GM06990 (cell line): ENCODE results near the gene SIPA1L3.

ENCODE experiments used
- DNase-seq: peaks from one replicate; pipeline ENCODE4 v3.0.0-alpha.2; 2011; ENCODE audit not compliant: insufficient read length; ENCODE audit errors: extremely low read depth
- H3K27me3 ChIP-seq: replicated peaks from 2 replicates; pipeline ENCODE4 v1.6.0; 2011; ENCODE audit warnings: low read length; ENCODE audit not compliant: control insufficient read depth, insufficient read depth
- H3K36me3 ChIP-seq: 2 replicates; pipeline ENCODE4 v1.5.1; 2011; ENCODE audit warnings: low read length; ENCODE audit not compliant: control insufficient read depth, insufficient read depth
- H3K4me3 ChIP-seq: replicated peaks from 2 replicates; pipeline ENCODE4 v1.5.1; 2011; ENCODE audit warnings: low read depth, mild to moderate bottlenecking, control low read depth, low read length
- CTCF ChIP-seq: IDR thresholded peaks from 2 replicates; pipeline ENCODE4 v1.5.1; 2011; ENCODE audit warnings: low read length, control low read depth, mild to moderate bottlenecking, inconsistent platforms; ENCODE audit not compliant: insufficient read depth, poor library complexity, severe bottlenecking

The SIPA1L3 gene

DNA sequence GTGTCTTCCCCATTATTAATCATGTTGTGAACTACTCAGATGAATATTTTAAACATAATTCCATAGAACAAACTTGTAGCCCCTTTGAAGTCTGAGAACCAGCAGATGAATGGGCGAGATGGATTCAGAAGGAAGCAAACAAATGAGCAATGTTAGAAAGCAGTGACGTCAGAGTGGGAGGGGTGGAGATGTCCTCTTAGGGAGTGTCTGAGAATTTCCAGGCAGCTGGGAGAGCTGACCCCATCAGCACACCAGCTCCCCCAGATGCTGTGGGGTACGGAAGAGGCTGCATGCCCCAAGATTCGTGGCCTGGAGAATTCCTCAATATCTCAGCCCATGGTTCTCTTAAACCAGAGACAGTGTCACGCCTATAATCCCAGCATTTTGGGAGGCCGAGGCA is 248.4 kb downstream of the SIPA1L3 start:
- TF ChIP-seq CTCF, result no peak
- Histone ChIP-seq H3K4me3 (no peak overlapping the region), H3K27me3 (no peaks in the 10 kb centered on the region), H3K36me3 (peaks cover 28% of the 10 kb centered on the region)
- no peak for DNase-seq

DNA sequence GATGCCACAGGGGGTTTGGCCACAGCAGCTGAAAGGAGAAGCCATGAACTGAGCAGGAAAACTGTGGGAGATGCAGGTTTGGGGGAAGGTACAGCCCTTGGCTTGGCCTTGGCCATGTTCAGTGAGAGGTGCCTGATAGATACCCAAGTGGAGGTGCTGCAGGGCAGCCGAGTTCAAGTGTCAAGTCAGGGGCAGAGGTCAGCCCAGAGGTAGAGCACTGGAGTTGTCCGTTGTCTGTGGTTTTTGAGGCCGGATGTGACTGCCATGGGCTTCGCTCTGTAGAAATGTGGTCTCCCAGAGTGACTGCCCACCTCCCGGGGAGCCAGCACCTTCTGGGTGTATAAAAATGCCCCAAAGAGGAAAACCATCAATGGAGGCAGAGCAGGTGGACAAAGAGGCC is 251.7 kb downstream of the SIPA1L3 start:
- H3K36me3 ChIP-seq, result peaks cover 27% of the 10 kb centered on the region

GRCh38 chr19:38162094-38162493 is 255.1 kb downstream of the SIPA1L3 start:
- peaks cover 42% of the 10 kb centered on the region for H3K36me3 ChIP-seq

More for the DNA sequence above, 251.7 kb downstream of the SIPA1L3 start:
- no peak for DNase-seq
- Histone ChIP-seq H3K4me3 (no peak overlapping the region), H3K27me3 (no peaks in the 10 kb centered on the region)
- no peak for TF ChIP-seq CTCF

DNA sequence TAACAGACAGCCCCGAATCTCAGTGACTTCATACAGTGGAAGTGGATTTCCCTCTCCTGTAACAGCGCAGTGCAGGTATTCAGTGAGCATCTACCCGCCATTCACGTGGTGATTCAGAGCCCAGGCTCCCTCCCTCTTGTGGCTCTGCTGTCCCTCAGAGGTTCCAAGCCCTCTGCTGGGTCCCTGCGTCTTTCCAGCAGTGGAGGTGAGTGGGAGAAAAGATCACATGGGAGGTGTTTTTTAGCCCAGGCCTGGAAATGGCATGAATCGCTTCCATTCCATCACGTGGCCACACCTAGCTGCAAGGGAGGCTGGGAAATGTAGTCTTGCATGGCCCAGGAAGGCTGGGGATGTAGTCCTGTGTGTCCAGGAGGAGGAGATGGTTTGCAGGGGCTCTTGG is 255.6 kb downstream of the SIPA1L3 start:
- H3K27me3 ChIP-seq, result no peaks in the 10 kb centered on the region
- TF ChIP-seq CTCF, result no peak
- no peak overlapping the region for H3K4me3 ChIP-seq
- peaks cover 42% of the 10 kb centered on the region for H3K36me3 ChIP-seq
- no peak for DNase-seq

More at GRCh38 chr19:38162094-38162493, 255.1 kb downstream of the SIPA1L3 start:
- Histone ChIP-seq H3K27me3 (no peaks in the 10 kb centered on the region), H3K4me3 (no peak overlapping the region)
- DNase-seq, result no peak
- no peak for TF ChIP-seq CTCF

GRCh38 chr19:38163419-38164290 is 256.6 kb downstream of the SIPA1L3 start:
- Histone ChIP-seq H3K36me3 (peaks cover 42% of the 10 kb centered on the region), H3K27me3 (no peaks in the 10 kb centered on the region), H3K4me3 (no peak overlapping the region)
- no peak for DNase-seq
- no peak for TF ChIP-seq CTCF

DNA sequence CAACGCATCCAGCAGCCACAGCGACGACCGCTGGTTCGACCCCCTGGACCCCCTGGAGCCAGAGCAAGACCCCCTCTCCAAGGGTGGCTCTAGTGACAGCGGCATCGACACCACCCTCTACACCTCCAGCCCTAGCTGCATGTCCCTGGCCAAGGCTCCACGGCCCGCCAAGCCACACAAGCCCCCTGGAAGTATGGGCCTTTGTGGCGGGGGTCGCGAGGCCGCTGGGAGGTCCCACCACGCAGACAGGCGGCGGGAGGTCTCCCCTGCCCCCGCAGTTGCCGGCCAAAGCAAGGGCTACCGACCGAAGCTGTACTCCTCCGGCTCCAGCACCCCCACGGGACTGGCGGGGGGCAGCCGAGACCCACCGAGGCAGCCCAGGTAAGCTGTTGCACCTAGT is 257.5 kb downstream of the SIPA1L3 start:
- peaks cover 38% of the 10 kb centered on the region for H3K36me3 ChIP-seq
- TF ChIP-seq CTCF, result no peak
- no peaks in the 10 kb centered on the region for H3K27me3 ChIP-seq
- DNase-seq, result no peak
- no peak overlapping the region for H3K4me3 ChIP-seq
